ACHN (cell line): ENCODE measurements around the gene TMIGD1.

Experiments
- DNase-seq: peaks from one replicate; pipeline ENCODE4 v3.0.0-alpha.2; 2015
- in situ Hi-C: cut with HindIII; loops from 2 replicates; pipeline ENCODE4 v1.10.0; 2017; ENCODE audit warnings: low sequenced_read_pairs, low pct_ligation_motif_present, low pct_unique_long_range_greater_than_20kb

Gene TMIGD1

DNA sequence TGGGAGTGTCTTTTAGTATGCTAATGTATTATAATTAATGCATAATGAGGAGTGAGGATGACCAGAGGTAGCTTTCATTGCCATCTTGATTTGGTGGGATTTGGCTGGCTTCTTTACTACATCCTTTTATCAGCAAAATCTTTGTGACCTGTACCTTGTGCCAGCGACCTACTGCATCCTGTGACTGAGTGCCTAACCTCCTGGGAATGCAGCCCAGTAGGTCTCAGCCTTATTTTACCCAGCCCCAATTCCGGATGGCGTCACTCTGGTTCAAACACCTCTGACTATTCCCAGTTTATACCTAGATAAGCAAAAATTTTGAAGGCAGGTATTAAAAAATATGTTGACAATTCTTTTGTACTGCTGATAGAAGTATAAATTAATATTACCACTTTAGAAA, 31.6 kb downstream of the TMIGD1 start:
- no peak for DNase-seq

DNA sequence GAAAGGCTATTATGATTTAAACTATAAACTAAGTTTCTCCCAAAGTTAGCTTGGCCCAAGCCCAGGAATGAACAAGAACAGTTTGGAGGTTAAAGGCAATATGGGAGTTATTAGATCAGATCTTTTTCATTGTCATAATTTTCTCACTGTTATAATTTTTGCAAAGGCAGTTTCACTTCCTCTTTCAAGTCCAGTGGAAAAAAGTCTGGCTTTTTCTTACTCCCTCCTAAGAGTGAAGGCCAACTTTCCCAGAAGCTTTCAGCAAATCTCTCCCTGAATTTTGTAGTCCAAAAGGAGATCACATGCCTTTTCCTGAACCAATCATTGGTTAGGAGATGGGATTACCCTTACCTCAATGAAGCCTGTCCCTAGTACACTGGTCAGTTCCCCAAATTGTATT, 33.0 kb downstream of the TMIGD1 start:
- no peak for DNase-seq
- in situ Hi-C loops, result no loop called here

More for the DNA sequence above, 31.6 kb downstream of the TMIGD1 start:
- in situ Hi-C loops, result no loop called here

DNA sequence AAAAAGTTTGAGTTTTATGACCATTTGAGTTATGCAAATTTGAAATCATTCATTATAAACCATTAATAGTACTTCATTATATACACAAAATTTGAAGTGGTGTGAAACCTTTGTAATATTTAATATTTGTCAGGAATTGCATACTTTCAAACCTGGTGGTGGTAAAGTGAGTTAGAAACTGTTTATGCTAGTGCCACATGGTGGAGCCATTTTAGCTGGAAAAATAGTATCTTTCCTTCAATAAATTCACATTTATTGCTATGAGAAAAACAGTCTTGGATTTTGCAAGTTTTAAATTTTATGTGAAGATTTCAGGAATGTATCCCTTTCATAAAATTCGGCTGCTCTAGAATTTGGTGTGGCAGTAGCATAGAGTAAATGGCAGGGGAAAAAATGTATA, 34.9 kb downstream of the TMIGD1 start:
- DNase-seq, result peak; percentile 12
- in situ Hi-C loops, result no loop called here

GRCh38 chr17:30297715-30298114, 36.1 kb downstream of the TMIGD1 start:
- in situ Hi-C loops, result no loop called here
- DNase-seq, result no peak

DNA sequence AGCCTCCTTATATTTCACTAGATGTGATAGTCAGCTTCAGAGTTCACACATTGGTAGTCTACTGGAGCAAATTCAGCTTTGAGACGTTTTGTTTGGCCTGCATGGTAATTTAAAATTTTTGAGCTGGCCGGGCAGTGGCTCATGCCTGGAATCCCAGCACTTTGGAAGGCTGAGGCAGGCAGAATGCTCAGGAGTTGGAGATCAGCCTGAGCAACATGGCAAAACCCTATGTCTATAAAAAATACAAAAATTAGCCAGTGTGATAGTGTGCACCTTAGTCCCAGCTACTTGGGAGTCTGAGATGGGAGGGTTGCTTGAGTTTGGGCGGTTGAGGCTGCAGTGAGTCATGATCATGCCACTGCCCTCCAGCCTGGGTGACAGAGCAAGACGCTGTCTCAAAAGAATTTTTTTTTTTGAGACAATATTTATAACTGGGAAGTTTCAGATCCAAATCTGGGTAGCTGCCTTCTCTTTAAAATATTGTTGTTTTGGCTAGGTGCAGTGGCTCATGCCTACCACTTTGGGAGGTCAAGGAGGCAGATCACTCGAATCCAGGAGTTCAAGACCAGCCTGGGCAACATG, 37.3 kb downstream of the TMIGD1 start:
- no peak for DNase-seq
- in situ Hi-C loops, result no loop called here

- no peak for DNase-seq
- in situ Hi-C loops, result no loop called here
Observed at GRCh38 chr17:30292286-30292858, 41.5 kb downstream of the TMIGD1 start.

DNA sequence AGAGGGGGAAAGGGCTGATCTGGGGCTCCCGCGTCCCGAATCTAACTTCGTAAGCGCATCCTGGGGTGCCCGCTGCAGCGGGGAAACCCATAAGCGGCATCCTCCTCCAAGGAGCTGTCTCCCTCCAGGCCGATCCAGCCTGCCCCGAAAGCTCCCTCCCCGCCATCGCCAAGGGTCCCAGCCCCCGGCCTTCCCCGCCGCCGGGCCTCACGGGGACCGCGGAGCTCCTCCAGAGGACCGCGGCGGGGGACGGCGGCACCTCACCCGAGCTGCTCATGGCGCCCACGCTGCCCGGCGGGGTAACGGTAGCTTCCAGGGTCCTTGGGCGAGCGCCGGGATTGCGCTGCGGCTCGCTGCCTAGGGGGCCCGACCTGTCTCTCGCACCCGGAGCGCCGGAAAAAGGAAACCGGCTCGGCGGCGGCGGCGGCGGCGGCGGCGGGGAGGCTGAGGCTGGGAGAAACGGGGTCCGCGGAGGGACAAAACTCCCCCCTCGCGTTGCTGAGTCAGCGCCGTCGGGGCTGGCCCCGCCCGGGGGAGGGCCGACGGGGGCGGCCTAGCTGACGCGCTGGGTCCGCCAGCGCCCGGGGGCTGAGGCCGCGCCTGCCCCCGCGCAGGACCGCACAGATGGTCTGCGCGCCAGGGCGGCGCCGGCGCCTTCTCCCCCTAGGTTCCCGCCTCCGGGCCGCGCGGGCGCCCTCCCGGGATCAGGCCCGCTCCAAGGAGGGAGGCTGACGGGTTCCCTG, 42.1 kb downstream of the TMIGD1 start, which contains the start of gene BLMH:
TSS of gene BLMH (minus strand) at position 402 of the 743 bp plus-strand sequence. CDS start at position 277, 125 bp downstream.
- peak; percentile 87 for DNase-seq
- in situ Hi-C loops, result no loop called here

DNA sequence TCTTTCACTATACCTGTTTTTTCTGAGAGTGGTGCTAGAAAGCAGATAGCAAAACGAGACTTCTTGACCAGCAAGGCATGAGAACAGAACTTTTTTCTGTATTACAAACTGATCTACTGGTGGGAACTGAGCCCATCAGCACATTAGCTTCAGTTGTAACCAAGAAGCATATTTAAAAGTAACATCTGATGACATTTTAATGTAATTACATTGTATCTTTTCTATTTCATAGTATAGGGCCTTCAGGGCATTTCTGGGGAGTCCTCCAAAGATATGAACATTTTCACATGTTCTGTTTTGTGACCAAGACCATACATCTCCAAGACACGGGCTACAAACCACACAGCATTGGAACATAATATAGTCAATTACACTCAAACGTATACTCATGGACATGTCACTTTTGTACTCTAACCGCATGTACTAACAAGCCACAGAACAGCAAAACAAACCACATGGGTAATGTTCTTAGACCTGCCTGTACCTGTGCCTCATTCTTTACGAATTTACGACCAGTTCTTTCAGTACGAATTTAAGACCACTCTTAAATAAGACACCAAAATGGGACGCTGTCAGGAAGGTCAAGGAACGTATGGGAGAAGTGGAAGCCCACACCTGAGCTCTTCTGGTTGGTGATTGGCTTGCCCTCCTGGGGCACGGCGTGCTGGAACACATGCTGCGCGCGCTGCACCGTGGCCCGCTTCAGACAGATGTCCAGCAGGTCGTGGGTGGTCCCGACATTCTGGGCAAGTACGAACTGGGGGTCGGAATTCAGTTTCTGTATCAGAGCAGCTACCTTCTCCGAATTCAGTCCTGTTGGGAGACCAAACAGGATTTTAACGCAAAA, 42.9 kb downstream of the TMIGD1 start:
- in situ Hi-C loops, result no loop called here
- peak; percentile 52 for DNase-seq

DNA sequence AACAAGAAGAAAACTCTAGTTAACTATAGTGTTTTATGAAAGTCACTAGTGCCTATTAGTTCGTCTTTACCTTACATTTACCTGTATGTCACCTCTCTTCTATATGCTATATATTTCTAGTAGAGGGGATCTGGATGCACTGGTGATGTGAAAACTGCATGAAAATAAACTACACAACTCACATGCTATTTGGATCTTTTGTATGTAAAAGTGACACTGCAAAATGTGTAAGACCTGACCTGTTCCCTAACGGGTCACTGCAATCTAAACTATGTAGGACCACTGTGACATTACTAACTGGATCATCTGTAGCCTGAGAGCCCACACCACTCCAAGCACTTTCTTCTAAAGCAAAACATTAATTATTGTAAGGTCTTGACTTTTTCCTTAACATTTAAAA, 43.8 kb downstream of the TMIGD1 start:
- in situ Hi-C loops, result no loop called here
- no peak for DNase-seq

- in situ Hi-C loops, result no loop called here
- no peak for DNase-seq
Observed at GRCh38 chr17:30279156-30279555, 54.7 kb downstream of the TMIGD1 start.

GRCh38 chr17:30278032-30278431, 55.8 kb downstream of the TMIGD1 start:
- in situ Hi-C loops, result no loop called here
- DNase-seq, result peak; percentile 65

DNA sequence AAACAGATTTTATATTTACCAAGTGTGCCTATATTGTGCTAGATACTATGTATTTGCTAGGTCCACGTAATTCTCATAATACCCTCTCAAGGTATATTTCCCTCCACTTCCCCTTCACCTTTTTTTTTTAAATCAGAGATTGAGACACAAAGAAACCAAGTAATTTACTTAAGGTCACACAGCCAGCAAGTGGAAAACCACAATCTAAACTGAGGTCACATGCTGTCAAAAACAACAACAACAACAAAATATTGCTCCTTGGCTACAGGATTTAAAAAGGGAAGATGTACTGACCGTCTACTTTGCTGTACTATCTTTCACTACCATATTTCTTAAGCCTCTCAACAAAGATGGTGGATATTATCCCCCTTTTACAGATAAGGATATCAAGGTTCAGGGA, 57.9 kb downstream of the TMIGD1 start:
- in situ Hi-C loops, result no loop called here
- DNase-seq, result no peak

DNA sequence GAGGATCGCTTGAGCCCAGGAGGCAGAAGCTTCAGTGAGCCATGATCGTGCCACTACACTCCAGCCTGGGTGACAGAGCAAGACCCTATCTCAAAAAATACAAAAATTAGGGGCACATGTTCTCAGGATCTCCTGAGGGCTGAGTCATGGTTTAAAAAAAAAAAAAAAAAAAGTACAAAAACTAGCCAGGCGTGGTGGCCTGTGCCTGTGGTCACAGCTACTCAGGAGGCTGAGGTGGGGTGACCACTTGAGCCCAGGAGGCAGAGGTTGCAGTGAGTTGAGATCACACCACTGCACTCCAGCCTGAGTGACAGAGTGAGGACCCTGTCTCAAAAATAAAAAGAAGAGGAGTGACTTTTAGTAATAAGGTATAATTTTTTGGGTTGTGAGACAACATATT, 59.0 kb downstream of the TMIGD1 start:
- in situ Hi-C loops, result no loop called here
- peak; percentile 49 for DNase-seq

- no peak for DNase-seq
- in situ Hi-C loops, result no loop called here
Observed at GRCh38 chr17:30273373-30273772, 60.5 kb downstream of the TMIGD1 start.

- in situ Hi-C loops, result no loop called here
- DNase-seq, result peak; percentile 54
Observed at GRCh38 chr17:30271102-30271501, 62.8 kb downstream of the TMIGD1 start.

- DNase-seq, result no peak
- in situ Hi-C loops, result no loop called here
Observed at GRCh38 chr17:30267625-30268024, 66.2 kb downstream of the TMIGD1 start.
